SK-N-SH (cell line): ENCODE data around the gene NKAPL. TPM values are rescaled to one million over a fixed set of nuclear protein-coding genes. Genes with fewer than 3 reads are reported as not detected.

ENCODE experiments used
- CTCF ChIA-PET: fragments of 300-600, 350-600 bp; formaldehyde crosslinking; extraction: SDS; loops from one replicate; lab custom pipeline; 2021; lab: Yijun Ruan, JAX
- POLR2A ChIA-PET: fragments of 350-600 bp; sonication (Branson Sonifier 250); formaldehyde crosslinking; extraction: SDS; loops from one replicate; lab custom pipeline; 2020; ENCODE audit warnings: antibody characterized with exemption, inconsistent platforms; lab: Yijun Ruan, JAX
- DNase-seq: peaks from one replicate; pipeline ENCODE4 v3.0.0; 2012
- H2AFZ ChIP-seq: fragments of 200-600 bp; sonication (generic); 2 replicates; pipeline ENCODE4 v1.8.1; 2016; ENCODE audit warnings: antibody characterized with exemption, mild to moderate bottlenecking, low read depth
- H3F3A ChIP-seq: fragments of 200-600 bp; sonication (generic); replicated peaks from 2 replicates; pipeline ENCODE3; 2016; ENCODE audit warnings: antibody characterized with exemption, mild to moderate bottlenecking; ENCODE audit not compliant: insufficient read depth
- H3K27ac ChIP-seq, 2 experiments: fragments of 200-500 bp in 1 of 2; fragments of 200-600 bp in 1 of 2; sonication (Bioruptor generic) in 1 of 2; sonication (generic), shearing (Covaris generic) in 1 of 2; 2 replicates each; pipeline versions ENCODE4 v1.5.1 to v1.6.1; 2014 to 2016; ENCODE audit warnings: low read depth in 2 of 2, inconsistent platforms in 1 of 2, low read length in 1 of 2, mild to moderate bottlenecking in 1 of 2, mixed read lengths in 1 of 2
- H3K27me3 ChIP-seq: fragments of 200-600 bp; sonication (generic), shearing (Covaris generic); 2 replicates; pipeline ENCODE4 v1.6.1; 2016; ENCODE audit warnings: mixed run types; ENCODE audit not compliant: insufficient read depth
- H3K36me3 ChIP-seq, 2 experiments: fragments of 200-500 bp in 1 of 2; fragments of 200-600 bp in 1 of 2; sonication (Bioruptor generic) in 1 of 2; sonication (generic) in 1 of 2; replicated peaks in 1 of 2; 2 replicates each; pipeline versions ENCODE3 to v1.5.1; 2014 to 2016; ENCODE audit warnings: low read length in 1 of 2, mild to moderate bottlenecking in 1 of 2; ENCODE audit not compliant: insufficient read depth in 2 of 2, control insufficient read depth in 1 of 2
- H3K4me1 ChIP-seq, 2 experiments: fragments of 200-500 bp in 1 of 2; fragments of 200-600 bp in 1 of 2; sonication (Bioruptor generic) in 1 of 2; sonication (generic), shearing (Covaris generic) in 1 of 2; 2 replicates each; pipeline versions ENCODE4 v1.5.1 to v1.6.1; 2014 to 2016; ENCODE audit warnings: low read depth in 1 of 2, low read length in 1 of 2, mixed run types in 1 of 2; ENCODE audit not compliant: insufficient read depth in 2 of 2, control insufficient read depth in 1 of 2
- H3K4me2 ChIP-seq: fragments of 200-600 bp; sonication (generic), shearing (Covaris generic); 2 replicates; pipeline ENCODE4 v1.6.1; 2017; ENCODE audit warnings: mixed run types
- H3K4me3 ChIP-seq, 2 experiments: fragments of 200-500 bp in 1 of 2; fragments of 200-600 bp in 1 of 2; sonication (Bioruptor generic) in 1 of 2; sonication (generic), shearing (Covaris generic) in 1 of 2; 2 replicates each; pipeline versions ENCODE4 v1.5.1 to v1.8.1; 2014 to 2016; ENCODE audit warnings: low read depth in 2 of 2, inconsistent platforms in 1 of 2, low read length in 1 of 2, mild to moderate bottlenecking in 1 of 2, mixed read lengths in 1 of 2, moderate library complexity in 1 of 2
- H3K79me2 ChIP-seq: fragments of 200-600 bp; sonication (generic); 2 replicates; pipeline ENCODE4 v1.8.1; 2017; ENCODE audit warnings: mild to moderate bottlenecking; ENCODE audit not compliant: insufficient read depth
- H3K9ac ChIP-seq: fragments of 200-600 bp; sonication (generic); 2 replicates; pipeline ENCODE4 v1.6.1; 2017; ENCODE audit warnings: mixed run types
- H3K9me2 ChIP-seq: fragments of 200-600 bp; sonication (generic); 2 replicates; pipeline ENCODE4 v1.6.1; 2017; ENCODE audit warnings: mixed run types
- H3K9me3 ChIP-seq: fragments of 200-600 bp; sonication (generic); 2 replicates; pipeline ENCODE4 v1.6.1; 2017; ENCODE audit warnings: mixed run types, mild to moderate bottlenecking, moderate library complexity
- H4K20me1 ChIP-seq: fragments of 200-600 bp; sonication (generic); 2 replicates; pipeline ENCODE4 v1.6.1; 2017; ENCODE audit warnings: mild to moderate bottlenecking, mixed run types; ENCODE audit not compliant: insufficient read depth
- CTCF ChIP-seq: fragments of 200-600 bp; sonication (generic); IDR thresholded peaks from 2 replicates; pipeline ENCODE4 v1.6.1; 2017; ENCODE audit warnings: antibody characterized with exemption, mild to moderate bottlenecking, moderate library complexity
- EZH2phosphoT487 ChIP-seq: fragments of 200-600 bp; sonication (generic); IDR thresholded peaks from 2 replicates; pipeline ENCODE4 v1.6.1; 2017; ENCODE audit warnings: low read depth, mixed run types, mild to moderate bottlenecking, antibody characterized with exemption, moderate library complexity, borderline replicate concordance
- FOSL2 ChIP-seq: IDR thresholded peaks from 2 replicates; pipeline ENCODE4 v1.4.0; 2012; ENCODE audit warnings: low read depth, mild to moderate bottlenecking, moderate library complexity, borderline replicate concordance
- FOXJ3 ChIP-seq: sonication (generic); formaldehyde crosslinking; IDR thresholded peaks from 2 replicates; pipeline ENCODE4 v1.5.1; 2020; ENCODE audit warnings: mild to moderate bottlenecking, missing genetic modification reagents
- FOXM1 ChIP-seq: IDR thresholded peaks from 2 replicates; pipeline ENCODE4 v1.4.0; 2012; ENCODE audit warnings: low read depth, mild to moderate bottlenecking
- MAX ChIP-seq: IDR thresholded peaks from 2 replicates; pipeline ENCODE4 v1.4.0; 2012; ENCODE audit warnings: low read depth
- MXI1 ChIP-seq: IDR thresholded peaks from 2 replicates; pipeline ENCODE4 v1.6.1; 2012; ENCODE audit warnings: mild to moderate bottlenecking, low read depth, low read length, improper control_type of control experiment
- NRF1 ChIP-seq: IDR thresholded peaks from 2 replicates; pipeline ENCODE4 v1.6.1; 2012; ENCODE audit warnings: low read depth, mild to moderate bottlenecking, low read length
- RCOR1 ChIP-seq: fragments of 150-350 bp; IDR thresholded peaks from 2 replicates; pipeline ENCODE4 v1.6.1; 2017; ENCODE audit warnings: antibody characterized with exemption, low read length
- RFX5 ChIP-seq: IDR thresholded peaks from 2 replicates; pipeline ENCODE4 v1.6.1; 2012; ENCODE audit warnings: mild to moderate bottlenecking, improper control_type of control experiment, low read length
- RXRA ChIP-seq: IDR thresholded peaks from 2 replicates; pipeline ENCODE4 v1.4.0; 2012; ENCODE audit warnings: low read depth, mild to moderate bottlenecking, borderline replicate concordance
- SIN3A ChIP-seq: IDR thresholded peaks from 2 replicates; pipeline ENCODE4 v1.6.1; 2012; ENCODE audit warnings: low read depth, mild to moderate bottlenecking, low read length, moderate library complexity, borderline replicate concordance
- SMC3 ChIP-seq: IDR thresholded peaks from 2 replicates; pipeline ENCODE4 v1.6.1; 2012; ENCODE audit warnings: low read depth, low read length, improper control_type of control experiment
- TEAD4 ChIP-seq: IDR thresholded peaks from 2 replicates; pipeline ENCODE4 v1.4.0; 2012; ENCODE audit warnings: mild to moderate bottlenecking, borderline replicate concordance; ENCODE audit not compliant: insufficient read depth
- USF2 ChIP-seq: fragments of 150-350 bp; IDR thresholded peaks from 2 replicates; pipeline ENCODE4 v1.6.1; 2017; ENCODE audit warnings: antibody characterized with exemption, low read length, low read depth, borderline replicate concordance
- ZBTB33 ChIP-seq: IDR thresholded peaks from 2 replicates; pipeline ENCODE4 v1.4.0; 2012; ENCODE audit warnings: low read depth, borderline replicate concordance
- WGBS: methylation state at CpG from one replicate; pipeline ENCODE4 v1.1.6; 2017; ENCODE audit warnings: low lambda C conversion rate; 5-methylcytosine and 5-hydroxymethylcytosine counted together
- polyA plus RNA-seq, 3 experiments: library from polyadenylated mRNA; depleted of rRNA; stranded (reverse); fragments of >200 nt; gene quantifications; 2 replicates each; pipeline ENCODE4 v1.2.3, GENCODE V29; 2012
- TF ChIP-seq, protein P1 (sequence below): IDR thresholded peaks from 2 replicates; pipeline ENCODE4 v1.4.0; 2012; ENCODE audit warnings: low read depth, borderline replicate concordance
- TF ChIP-seq, protein P2 (sequence below): IDR thresholded peaks from 2 replicates; pipeline ENCODE4; 2012

NKAPL gene
- polyA plus RNA-seq, 1 of the 3 experiments (the other 2 are of a cell fraction), result not detected

GRCh38 chr6:28251661-28252008 is 7.5 kb upstream of the NKAPL start (continued):
- no peak for TF ChIP-seq ZBTB33

GRCh38 chr6:28252009-28252975 is 6.8 kb upstream of the NKAPL start, which contains the start of gene ZKSCAN4:
ZKSCAN4 (minus strand) TSS chr6:28252269; CDS start chr6:28251980, 289 bp downstream.
- 15% methylated on average over 13 of the region's 14 CpGs for WGBS
- peak; percentile 90 for DNase-seq
- ChIA-PET CTCF (interaction anchor here (0.9 to 1.2 kb wide), 5 partner anchors 15 to 116 kb away, joined by 3 to 6 read pairs (median 4); partner anchors contain the start of gene ZSCAN26), POLR2A (interaction anchor here (0.7 to 3.2 kb wide), 7 partner anchors 14 to 147 kb away, joined by 3 to 29 read pairs (median 7); partner anchors contain the start of genes ZKSCAN8, ZSCAN26 and ZSCAN9)
- Histone ChIP-seq H3K79me2 (peaks cover 19% of the 10 kb centered on the region), H3K27ac (peak within 1 kb of the TSS; percentile 41 to 81; a peak in 3 of 4 replicates), H4K20me1 (no peaks in the 10 kb centered on the region), H3K4me2 (peak within 1 kb of the TSS; percentile 79), H3K4me3 (peak within 1 kb of the TSS; percentile 93 to 97), H3K4me1 (peaks cover 5 to 12% of the 10 kb centered on the region in 2 experiments; a peak in 3 of 4 replicates), H3K9me3 (no peaks in the 10 kb centered on the region), H3K9me2 (no peaks in the 10 kb centered on the region), H3K36me3 (peaks cover 7 to 20% of the 10 kb centered on the region in 2 experiments), H2AFZ (peak within 1 kb of the TSS; percentile 92), H3K9ac (peak within 1 kb of the TSS; percentile 77), H3F3A (no peaks in the 10 kb centered on the region), H3K27me3 (no peaks in the 10 kb centered on the region)
- no peak for TF ChIP-seq TEAD4
- TF ChIP-seq MXI1, result peak; percentile 43; the same call in 1 of the 2 replicates
- TF ChIP-seq RFX5, result no peak
- TF ChIP-seq FOXJ3, result 0 out of 2 replicates have a peak, but pooled peaks have one; percentile 23
- TF ChIP-seq RXRA, result no peak
- TF ChIP-seq CTCF, result no peak
- TF ChIP-seq, protein P1, sequence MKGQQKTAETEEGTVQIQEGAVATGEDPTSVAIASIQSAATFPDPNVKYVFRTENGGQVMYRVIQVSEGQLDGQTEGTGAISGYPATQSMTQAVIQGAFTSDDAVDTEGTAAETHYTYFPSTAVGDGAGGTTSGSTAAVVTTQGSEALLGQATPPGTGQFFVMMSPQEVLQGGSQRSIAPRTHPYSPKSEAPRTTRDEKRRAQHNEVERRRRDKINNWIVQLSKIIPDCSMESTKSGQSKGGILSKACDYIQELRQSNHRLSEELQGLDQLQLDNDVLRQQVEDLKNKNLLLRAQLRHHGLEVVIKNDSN, result no peak
- TF ChIP-seq RCOR1, result peak; percentile 17; the same call in 1 of the 2 replicates
- peak; percentile 66; the same call in 1 of the 2 replicates for TF ChIP-seq ZBTB33
- no peak for TF ChIP-seq NRF1
- TF ChIP-seq MAX, result peak; percentile 56; the same call in 1 of the 2 replicates
- TF ChIP-seq, protein P2, sequence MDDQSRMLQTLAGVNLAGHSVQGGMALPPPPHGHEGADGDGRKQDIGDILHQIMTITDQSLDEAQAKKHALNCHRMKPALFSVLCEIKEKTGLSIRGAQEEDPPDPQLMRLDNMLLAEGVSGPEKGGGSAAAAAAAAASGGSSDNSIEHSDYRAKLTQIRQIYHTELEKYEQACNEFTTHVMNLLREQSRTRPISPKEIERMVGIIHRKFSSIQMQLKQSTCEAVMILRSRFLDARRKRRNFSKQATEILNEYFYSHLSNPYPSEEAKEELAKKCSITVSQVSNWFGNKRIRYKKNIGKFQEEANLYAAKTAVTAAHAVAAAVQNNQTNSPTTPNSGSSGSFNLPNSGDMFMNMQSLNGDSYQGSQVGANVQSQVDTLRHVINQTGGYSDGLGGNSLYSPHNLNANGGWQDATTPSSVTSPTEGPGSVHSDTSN, result no peak
- no peak for TF ChIP-seq USF2
- no peak; the same call in 1 of the 2 replicates for TF ChIP-seq SMC3
- TF ChIP-seq EZH2phosphoT487, result no peak
- TF ChIP-seq FOSL2, result no peak
- TF ChIP-seq FOXM1, result no peak
- peak; percentile 16; the same call in 1 of the 2 replicates for TF ChIP-seq SIN3A
